RWPE1 (cell line): ENCODE data around the gene U2SURP.
A peak's percentile ranks its signal among the peaks of the same experiment; 100 is the strongest.
"Not testable (repeated sequence)": the region's sequence is repeated elsewhere in the genome, so short reads cannot be mapped to it uniquely, and the experiment has no call there.

Experiments used
- CTCF ChIA-PET: fragments of 350-600 bp; sonication (Branson Sonifier 250); formaldehyde crosslinking; extraction: SDS; loops from one replicate; lab custom pipeline; 2021; lab: Yijun Ruan, JAX
- POLR2A ChIA-PET: fragments of 400-600 bp; formaldehyde crosslinking; extraction: SDS; loops from one replicate; lab custom pipeline; 2020; ENCODE audit warnings: antibody characterized with exemption; ENCODE audit not compliant: low non-redundant PET; lab: Yijun Ruan, JAX
- DNase-seq: peaks from one replicate; pipeline ENCODE4 v3.0.0; 2012; ENCODE audit warnings: low spot score
- H3K27ac ChIP-seq: fragments of 450-650 bp; 2 replicates; pipeline ENCODE4 v1.5.1; 2017
- TF ChIP-seq, protein P1 (sequence below): fragments of 450-650 bp; conservative IDR thresholded peaks from 2 replicates; pipeline ENCODE4 v1.5.1; 2017; ENCODE audit warnings: low read depth, mild to moderate bottlenecking

Gene U2SURP

DNA sequence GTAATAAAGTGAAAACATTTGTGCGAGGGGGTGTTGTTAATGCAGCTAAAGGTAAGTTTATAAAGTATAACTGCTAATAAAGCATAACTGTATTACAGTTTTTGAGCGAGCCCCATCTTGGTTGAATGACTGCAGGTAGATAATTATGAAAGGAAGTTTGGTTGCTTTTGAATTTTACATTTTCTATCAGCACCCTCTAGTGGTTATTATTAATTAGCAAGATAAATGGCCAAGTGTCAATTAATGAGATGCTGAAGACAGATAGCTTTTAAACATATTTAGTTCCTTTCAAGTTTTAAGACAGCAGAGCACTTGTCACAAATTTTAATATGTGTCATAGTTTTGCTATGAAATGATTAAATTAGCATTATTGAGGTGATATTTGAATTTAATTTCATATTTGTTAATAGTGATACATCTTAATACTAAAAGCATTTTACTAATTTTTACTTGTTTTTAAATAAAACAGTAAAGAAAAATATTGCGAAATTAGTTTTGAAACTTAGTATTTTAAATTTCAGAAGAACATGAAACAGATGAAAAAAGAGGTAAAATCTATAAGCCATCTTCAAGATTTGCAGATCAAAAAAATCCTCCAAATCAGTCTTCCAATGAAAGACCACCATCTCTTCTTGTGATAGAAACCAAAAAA lies 15.1 kb downstream of the U2SURP start:
- CTCF ChIA-PET, result interaction anchor here (0.5 to 1.3 kb wide), 6 partner anchors 10 to 1594 kb away, joined by 3 to 10 read pairs (median 3); no protein-coding TSS in a partner anchor
- POLR2A ChIA-PET, result no interaction called here
- DNase-seq, result peak; percentile 11
- TF ChIP-seq, protein P1, sequence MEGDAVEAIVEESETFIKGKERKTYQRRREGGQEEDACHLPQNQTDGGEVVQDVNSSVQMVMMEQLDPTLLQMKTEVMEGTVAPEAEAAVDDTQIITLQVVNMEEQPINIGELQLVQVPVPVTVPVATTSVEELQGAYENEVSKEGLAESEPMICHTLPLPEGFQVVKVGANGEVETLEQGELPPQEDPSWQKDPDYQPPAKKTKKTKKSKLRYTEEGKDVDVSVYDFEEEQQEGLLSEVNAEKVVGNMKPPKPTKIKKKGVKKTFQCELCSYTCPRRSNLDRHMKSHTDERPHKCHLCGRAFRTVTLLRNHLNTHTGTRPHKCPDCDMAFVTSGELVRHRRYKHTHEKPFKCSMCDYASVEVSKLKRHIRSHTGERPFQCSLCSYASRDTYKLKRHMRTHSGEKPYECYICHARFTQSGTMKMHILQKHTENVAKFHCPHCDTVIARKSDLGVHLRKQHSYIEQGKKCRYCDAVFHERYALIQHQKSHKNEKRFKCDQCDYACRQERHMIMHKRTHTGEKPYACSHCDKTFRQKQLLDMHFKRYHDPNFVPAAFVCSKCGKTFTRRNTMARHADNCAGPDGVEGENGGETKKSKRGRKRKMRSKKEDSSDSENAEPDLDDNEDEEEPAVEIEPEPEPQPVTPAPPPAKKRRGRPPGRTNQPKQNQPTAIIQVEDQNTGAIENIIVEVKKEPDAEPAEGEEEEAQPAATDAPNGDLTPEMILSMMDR, result peak; percentile 75
- H3K27ac ChIP-seq, result no peak overlapping the region

DNA sequence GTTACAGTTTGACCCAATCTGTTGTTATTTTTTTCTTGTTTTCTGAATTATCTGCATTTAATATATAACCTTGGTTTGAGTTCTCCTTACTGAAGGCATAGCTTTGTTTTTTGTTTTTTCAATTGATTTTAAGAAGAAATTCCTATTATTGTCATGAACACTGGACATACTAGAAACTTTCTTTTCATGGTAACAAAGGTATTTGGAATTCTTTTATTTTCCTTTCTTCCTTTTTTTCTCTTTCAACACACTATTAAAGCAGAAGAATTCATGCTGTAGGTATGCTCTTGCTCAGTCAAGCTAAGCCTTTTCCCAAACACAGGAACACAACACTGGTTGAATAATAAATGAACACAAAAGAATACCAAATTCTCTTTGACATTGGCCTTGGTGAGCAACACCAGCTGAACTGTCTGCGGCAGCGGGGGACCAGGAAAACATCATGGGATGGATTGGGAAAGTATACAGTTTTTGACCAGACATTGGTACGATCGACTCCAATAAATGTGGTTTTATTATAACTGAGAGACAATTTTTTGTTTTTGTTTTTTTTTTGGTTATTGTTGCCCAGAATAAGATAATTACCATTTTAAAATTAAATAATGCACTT lies 23.1 kb downstream of the U2SURP start:
- TF ChIP-seq, protein P1, result no peak
- no peak overlapping the region for H3K27ac ChIP-seq
- DNase-seq, result no peak
- CTCF ChIA-PET, result no interaction called here
- POLR2A ChIA-PET, result no interaction called here

DNA sequence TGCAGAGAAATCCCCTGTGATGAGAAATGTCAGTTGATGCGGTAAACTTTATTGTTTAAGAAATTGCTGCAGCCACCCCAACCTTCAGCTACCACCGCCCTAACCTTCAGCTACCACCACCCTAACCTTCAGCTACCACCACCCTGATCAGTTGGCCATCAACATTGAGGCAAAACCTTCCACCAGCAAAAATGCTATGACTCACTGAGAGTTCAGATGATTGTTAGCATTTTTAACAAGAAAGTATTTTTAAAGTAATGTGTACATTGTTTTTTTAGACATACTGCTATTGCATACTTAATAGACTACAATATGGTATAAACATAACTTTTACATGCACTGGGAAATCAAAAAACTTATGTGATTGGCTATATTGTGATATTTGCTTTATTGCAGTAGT lies 30.0 kb downstream of the U2SURP start:
- TF ChIP-seq, protein P1, result no peak
- ChIA-PET CTCF (interaction anchor here (0.7 kb wide), 1 partner anchor 9 kb away, joined by 4 read pairs; no protein-coding TSS in a partner anchor), POLR2A (no interaction called here)
- no peak overlapping the region for H3K27ac ChIP-seq
- no peak for DNase-seq

DNA sequence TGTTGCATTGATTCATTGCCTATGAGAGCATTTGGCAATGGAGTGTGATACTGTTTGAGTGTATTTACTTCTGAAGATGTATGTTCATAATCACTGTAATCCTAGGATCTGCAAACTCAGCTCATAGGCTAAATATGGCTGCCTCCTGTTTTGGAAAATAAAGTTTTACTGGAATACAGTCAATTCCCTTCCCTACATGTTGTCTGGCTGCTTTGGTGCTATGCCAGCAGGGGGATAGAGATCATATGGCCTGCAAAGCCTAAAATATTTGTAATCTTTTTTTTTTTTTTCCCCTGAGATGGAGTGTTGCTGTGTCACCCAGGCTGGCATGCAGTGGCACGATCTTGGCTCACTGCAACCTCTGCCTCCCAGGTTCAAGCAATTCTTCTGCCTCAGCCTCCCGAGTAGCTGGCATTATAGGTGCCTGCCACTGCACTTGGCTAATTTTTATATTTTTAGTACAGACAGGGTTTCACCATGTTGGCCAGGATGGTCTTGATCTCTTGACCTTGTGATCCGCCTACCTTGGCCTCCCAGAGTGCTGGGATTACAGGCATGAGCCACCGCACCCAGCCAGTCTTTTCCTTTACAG lies 30.5 kb downstream of the U2SURP start:
- DNase-seq, POLR2A ChIA-PET, H3K27ac ChIP-seq: not testable (repeated sequence)
- CTCF ChIA-PET, result interaction anchor here (0.6 to 0.7 kb wide), 2 partner anchors 8 to 15 kb away, joined by 3 to 4 read pairs; no protein-coding TSS in a partner anchor

DNA sequence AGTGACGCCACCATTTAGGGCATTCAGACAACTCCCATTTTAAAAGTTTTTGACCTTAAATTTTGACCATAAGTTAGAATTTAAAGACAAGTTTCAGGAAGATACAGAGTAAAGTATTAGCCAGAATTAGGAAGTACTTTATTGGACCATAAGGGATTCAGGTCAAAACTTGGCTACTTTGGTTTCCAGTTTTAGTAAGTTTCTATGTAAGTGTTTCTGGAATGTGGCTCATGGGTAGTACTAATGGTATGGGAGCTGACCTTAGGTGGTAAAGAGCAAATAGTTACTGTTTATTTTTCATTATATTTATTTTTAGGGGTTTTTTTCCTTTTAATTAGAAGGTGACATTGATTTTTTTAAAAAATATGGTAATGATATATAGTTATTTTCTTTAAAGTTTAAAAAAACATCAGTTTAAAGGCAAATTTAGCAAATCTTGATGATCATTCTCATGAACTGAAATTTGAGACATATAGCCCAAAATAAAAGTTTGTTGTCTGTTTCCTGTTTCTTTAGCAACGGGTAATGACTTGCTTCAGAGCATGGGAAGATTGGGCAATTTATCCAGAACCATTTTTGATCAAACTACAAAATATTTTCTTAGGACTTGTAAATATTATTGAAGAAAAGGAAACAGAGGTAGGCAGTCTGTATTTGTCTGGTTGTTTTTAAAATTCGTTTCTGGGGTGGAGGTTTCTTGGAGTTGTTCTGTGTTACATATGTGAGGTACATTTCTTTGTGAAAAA lies 34.3 kb downstream of the U2SURP start:
- POLR2A ChIA-PET, result no interaction called here
- TF ChIP-seq, protein P1, result no peak
- CTCF ChIA-PET, result interaction anchor here (0.6 to 1.0 kb wide), 4 partner anchors 8 to 1083 kb away, joined by 3 read pairs; no protein-coding TSS in a partner anchor
- no peak overlapping the region for H3K27ac ChIP-seq
- no peak for DNase-seq

DNA sequence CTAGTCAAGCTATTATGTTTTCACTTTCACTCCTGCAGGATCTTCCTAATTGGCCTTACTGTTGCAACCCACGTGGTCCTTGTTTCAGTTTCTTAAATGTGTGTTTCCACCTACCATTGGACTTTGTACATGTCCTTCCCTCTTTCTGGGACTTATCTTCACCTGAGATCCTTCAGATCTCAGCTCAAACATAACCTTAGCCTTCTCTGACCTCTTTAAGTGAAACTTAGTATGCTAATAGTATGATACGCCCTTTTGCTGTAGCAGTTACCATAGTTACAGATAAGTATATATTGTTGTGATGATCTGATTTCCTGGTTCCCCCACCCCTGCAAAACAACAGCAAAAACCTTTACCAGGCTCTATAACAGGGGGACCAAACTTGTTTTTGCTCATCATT lies 35.2 kb downstream of the U2SURP start:
- POLR2A ChIA-PET, result no interaction called here
- TF ChIP-seq, protein P1, result no peak
- DNase-seq, result no peak
- H3K27ac ChIP-seq, result no peak overlapping the region
- CTCF ChIA-PET, result interaction anchor here (1.0 kb wide), 1 partner anchor 26 kb away, joined by 3 read pairs; no protein-coding TSS in a partner anchor
